ENCODE measurements around the gene ALDH1L1. TPM values are rescaled to one million over a fixed set of nuclear protein-coding genes. Genes with fewer than 3 reads are reported as not detected.

The ALDH1L1 gene
- polyA plus RNA-seq, 3 donors = not detected

GRCh38 chr3:126130981-126131745, 49.2 kb downstream of the ALDH1L1 start:
- TF ChIP-seq, protein P1, sequence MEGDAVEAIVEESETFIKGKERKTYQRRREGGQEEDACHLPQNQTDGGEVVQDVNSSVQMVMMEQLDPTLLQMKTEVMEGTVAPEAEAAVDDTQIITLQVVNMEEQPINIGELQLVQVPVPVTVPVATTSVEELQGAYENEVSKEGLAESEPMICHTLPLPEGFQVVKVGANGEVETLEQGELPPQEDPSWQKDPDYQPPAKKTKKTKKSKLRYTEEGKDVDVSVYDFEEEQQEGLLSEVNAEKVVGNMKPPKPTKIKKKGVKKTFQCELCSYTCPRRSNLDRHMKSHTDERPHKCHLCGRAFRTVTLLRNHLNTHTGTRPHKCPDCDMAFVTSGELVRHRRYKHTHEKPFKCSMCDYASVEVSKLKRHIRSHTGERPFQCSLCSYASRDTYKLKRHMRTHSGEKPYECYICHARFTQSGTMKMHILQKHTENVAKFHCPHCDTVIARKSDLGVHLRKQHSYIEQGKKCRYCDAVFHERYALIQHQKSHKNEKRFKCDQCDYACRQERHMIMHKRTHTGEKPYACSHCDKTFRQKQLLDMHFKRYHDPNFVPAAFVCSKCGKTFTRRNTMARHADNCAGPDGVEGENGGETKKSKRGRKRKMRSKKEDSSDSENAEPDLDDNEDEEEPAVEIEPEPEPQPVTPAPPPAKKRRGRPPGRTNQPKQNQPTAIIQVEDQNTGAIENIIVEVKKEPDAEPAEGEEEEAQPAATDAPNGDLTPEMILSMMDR (IDR thresholded peaks at IDR 0.05) = no peak
- no peak overlapping the region for H2AFZ ChIP-seq (ENCODE audit: insufficient read depth, low read depth, low read length, poor library complexity, severe bottlenecking)
- 90% methylated on average over 19 of the region's 19 CpGs for WGBS (ENCODE audit: insufficient coverage)
- no peaks in the 10 kb centered on the region for H3K79me2 ChIP-seq (ENCODE audit: insufficient read depth, low read length)
- H4K20me1 ChIP-seq (ENCODE audit: insufficient read depth, low read length) = no peaks in the 10 kb centered on the region
- H3K4me1 ChIP-seq (ENCODE audit: control insufficient read depth in 1 of 2, insufficient read depth in 2 of 2, low read length in 2 of 2) = peaks cover 5 to 14% of the 10 kb centered on the region in 2 donors
- no peak overlapping the region for H3K4me2 ChIP-seq (replicated peaks; ENCODE audit: extremely low read depth, low read length, poor library complexity, severe bottlenecking)
- H3K4me3 ChIP-seq (replicated peaks in 1 of 3; ENCODE audit: low read depth in 2 of 3, low read length in 3 of 3) = no peak overlapping the region
- peaks cover 0 to 2% (median 0%) of the 10 kb centered on the region in 7 donors for H3K9me3 Mint-ChIP-seq
- H3K9me3 ChIP-seq (replicated peaks in 1 of 2; ENCODE audit: control insufficient read depth in 1 of 2, insufficient read depth in 1 of 2, low read length in 2 of 2) = no peaks in the 10 kb centered on the region
- H3K4me3 Mint-ChIP-seq = no peak overlapping the region
- DNase-seq = no peak
- peaks cover 10% of the 10 kb centered on the region for H3K4me1 Mint-ChIP-seq
- no peaks in the 10 kb centered on the region for H3K36me3 ChIP-seq (replicated peaks in 1 of 2; ENCODE audit: control insufficient read depth in 1 of 2, insufficient read depth in 2 of 2, low read length in 2 of 2)
- no peak overlapping the region for H3K27ac ChIP-seq (ENCODE audit: low read depth in 1 of 2, low read length in 2 of 2)
- intact Hi-C loops (cut with micrococcal nuclease) = no loop called here
- H3K36me3 Mint-ChIP-seq = no peaks in the 10 kb centered on the region
- H3K27me3 ChIP-seq (ENCODE audit: control insufficient read depth in 2 of 2, insufficient read depth in 2 of 2, low read length in 2 of 2) = no peaks in the 10 kb centered on the region
- H3K27me3 Mint-ChIP-seq (ENCODE audit: low read depth in 3 of 3) = peaks cover 3 to 6% (median 6%) of the 10 kb centered on the region in 3 donors
- H3K27ac Mint-ChIP-seq = no peak overlapping the region
- H3K9ac ChIP-seq (ENCODE audit: insufficient read depth, low read length, poor library complexity, severe bottlenecking) = no peak overlapping the region

GRCh38 chr3:126130081-126130855, 50.1 kb downstream of the ALDH1L1 start:
- Mint-ChIP-seq H3K9me3 (peaks cover 0 to 2% (median 0%) of the 10 kb centered on the region in 7 donors), H3K4me3 (no peak overlapping the region), H3K36me3 (no peaks in the 10 kb centered on the region), H3K27ac (peak overlapping the region in 1 of 7 donors; percentile 59), H3K4me1 (peaks cover 10% of the 10 kb centered on the region), H3K27me3 (ENCODE audit: low read depth in 3 of 3) (peaks cover 1 to 6% (median 3%) of the 10 kb centered on the region in 3 donors)
- TF ChIP-seq, protein P1 (IDR thresholded peaks at IDR 0.05) = no peak
- intact Hi-C loops (cut with micrococcal nuclease) = no loop called here
- H3K4me2 ChIP-seq (replicated peaks; ENCODE audit: extremely low read depth, low read length, poor library complexity, severe bottlenecking) = no peak overlapping the region
- H3K9ac ChIP-seq (ENCODE audit: insufficient read depth, low read length, poor library complexity, severe bottlenecking) = no peak overlapping the region
- no peak overlapping the region for H3K27ac ChIP-seq (ENCODE audit: low read depth in 1 of 2, low read length in 2 of 2)
- no peak for DNase-seq
- peak overlapping the region; percentile 41 for H2AFZ ChIP-seq (ENCODE audit: insufficient read depth, low read depth, low read length, poor library complexity, severe bottlenecking)
- no peaks in the 10 kb centered on the region for H4K20me1 ChIP-seq (ENCODE audit: insufficient read depth, low read length)
- no peaks in the 10 kb centered on the region for H3K79me2 ChIP-seq (ENCODE audit: insufficient read depth, low read length)
- H3K4me3 ChIP-seq (replicated peaks in 1 of 3; ENCODE audit: low read depth in 2 of 3, low read length in 3 of 3) = no peak overlapping the region
- no peaks in the 10 kb centered on the region for H3K36me3 ChIP-seq (replicated peaks in 1 of 2; ENCODE audit: control insufficient read depth in 1 of 2, insufficient read depth in 2 of 2, low read length in 2 of 2)
- WGBS (ENCODE audit: insufficient coverage) = 95% methylated on average over 7 of the region's 15 CpGs
- H3K4me1 ChIP-seq (ENCODE audit: control insufficient read depth in 1 of 2, insufficient read depth in 2 of 2, low read length in 2 of 2) = peaks cover 5 to 14% of the 10 kb centered on the region in 2 donors
- no peaks in the 10 kb centered on the region for H3K27me3 ChIP-seq (ENCODE audit: control insufficient read depth in 2 of 2, insufficient read depth in 2 of 2, low read length in 2 of 2)
- no peaks in the 10 kb centered on the region for H3K9me3 ChIP-seq (replicated peaks in 1 of 2; ENCODE audit: control insufficient read depth in 1 of 2, insufficient read depth in 1 of 2, low read length in 2 of 2)
